ENCODE measurements around the gene LENEP.

LENEP gene
- total RNA-seq, result 0 to 0.22 (median 0.05) reads per million in 18 experiments

- no peak for DNase-seq
Observed at GRCh38 chr1:154993572-154994268, at the start of gene LENEP. Gene LENEP, plus strand, starts transcription at chr1:154993586. Its CDS starts 22 bp downstream, at chr1:154993608.

- peak; percentile 59 to 62 for DNase-seq
Observed at GRCh38 chr1:154943649-154944400, 49.6 kb upstream of the LENEP start.

- DNase-seq, result no peak
Observed at GRCh38 chr1:154944401-154945159, 48.8 kb upstream of the LENEP start.

- DNase-seq, result no peak
Observed at GRCh38 chr1:154945160-154945961, 48.0 kb upstream of the LENEP start.

GRCh38 chr1:154945962-154946850 is 47.2 kb upstream of the LENEP start:
- no peak for DNase-seq

GRCh38 chr1:154948079-154948478 is 45.3 kb upstream of the LENEP start:
- no peak for DNase-seq

GRCh38 chr1:154951901-154952657 is 41.3 kb upstream of the LENEP start:
- no peak for DNase-seq

GRCh38 chr1:154952664-154953063 is 40.7 kb upstream of the LENEP start:
- DNase-seq, result no peak

GRCh38 chr1:154953611-154954038 is 39.8 kb upstream of the LENEP start:
- no peak for DNase-seq

GRCh38 chr1:154954541-154954940 is 38.8 kb upstream of the LENEP start:
- DNase-seq, result no peak

GRCh38 chr1:154955039-154955717 is 38.2 kb upstream of the LENEP start:
- no peak for DNase-seq

- peak; percentile 87 to 91 for DNase-seq
Observed at GRCh38 chr1:154955718-154956543, 37.5 kb upstream of the LENEP start, which contains the start of gene PBXIP1. Gene PBXIP1, minus strand, starts transcription at chr1:154956099. Its CDS starts 2,378 bp downstream, at chr1:154953721.

GRCh38 chr1:154956544-154956941 is 36.8 kb upstream of the LENEP start:
- DNase-seq, result no peak

GRCh38 chr1:154957091-154957657 is 36.2 kb upstream of the LENEP start:
- DNase-seq, result no peak

GRCh38 chr1:154958036-154958435 is 35.4 kb upstream of the LENEP start:
- no peak for DNase-seq

- no peak for DNase-seq
Observed at GRCh38 chr1:154958681-154959425, 34.5 kb upstream of the LENEP start.

GRCh38 chr1:154959426-154959780 is 34.0 kb upstream of the LENEP start:
- no peak for DNase-seq

Measured in inflammatory macrophage (primary cell).